Measurements from ENCODE around the gene SLC31A1. TPM values are rescaled to one million over a fixed set of nuclear protein-coding genes. Genes with fewer than 3 reads are reported as not detected.

Gene SLC31A1
- total RNA-seq, 4 donors from 2014 or later: 22.9 to 45.0 (median 33.9) TPM

DNA sequence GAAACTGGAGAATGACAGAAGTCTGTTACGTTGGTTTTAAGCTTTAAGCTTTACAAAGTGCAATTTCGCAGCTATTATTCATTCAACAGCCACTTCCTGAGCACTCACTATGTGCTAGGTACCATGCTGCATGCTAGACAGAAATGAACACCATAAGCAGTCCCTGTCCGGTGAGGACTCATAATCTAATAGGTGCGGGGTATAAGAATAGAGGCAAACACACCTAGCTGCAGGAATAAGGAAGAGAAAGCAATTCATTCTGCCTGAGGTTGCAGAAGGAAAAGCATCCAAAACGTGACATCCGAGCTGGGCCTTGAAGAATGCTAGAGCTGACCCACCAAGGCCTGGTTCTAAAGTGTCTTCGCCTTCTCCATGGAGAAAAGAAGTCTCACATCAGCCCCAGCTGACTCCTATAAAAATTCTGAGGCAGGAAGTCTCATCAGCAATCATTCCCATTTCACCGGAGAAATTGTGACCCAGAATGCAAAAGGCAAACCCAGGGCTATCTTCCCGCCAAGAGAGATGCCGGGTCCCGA, 809 bp upstream of the SLC31A1 start:
- peak overlapping the region; percentile 91 for H3K4me3 ChIP-seq (ENCODE audit: low read depth, poor library complexity, severe bottlenecking)
- 3 to 11% methylated on average over 10 to 11 of the region's 11 CpGs for WGBS, 2 donors
- intact Hi-C loops (cut with DNase I; ENCODE audit: low total_unique reads): no loop called here
- no peak for DNase-seq (ENCODE audit: low spot score in 2 of 2)
- TF ChIP-seq CTCF (IDR thresholded peaks at IDR 0.05) (no peak), POLR2A (IDR thresholded peaks at IDR 0.05) (no peak)

GRCh38 chr9:113221800-113222481, 597 bp downstream of the SLC31A1 start:
- WGBS, 2 donors: 10 to 11% methylated on average over 20 of the region's 20 CpGs

DNA sequence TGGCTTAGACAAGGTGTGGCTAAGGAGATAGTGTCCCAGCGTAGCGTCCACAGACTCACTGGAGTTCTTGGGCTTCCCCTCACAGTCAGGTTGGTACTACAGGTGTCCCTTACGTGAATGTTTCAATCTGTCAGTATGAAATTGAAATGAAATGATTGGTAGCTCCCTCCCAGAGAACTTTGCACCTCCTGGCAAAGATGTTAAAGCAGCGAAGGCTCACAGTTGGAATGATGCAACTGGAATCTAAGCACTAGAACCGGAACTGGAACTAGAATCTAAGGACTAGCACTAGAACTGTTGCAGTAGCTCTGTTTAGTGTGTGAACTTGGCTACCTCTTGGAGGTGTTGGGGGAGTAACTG, 1.1 kb downstream of the SLC31A1 start:
- intact Hi-C loops (cut with DNase I; ENCODE audit: low total_unique reads): no loop called here
- WGBS, 2 donors: 38 to 39% methylated on average over 5 of the region's 5 CpGs

More at GRCh38 chr9:113221800-113222481, 597 bp downstream of the SLC31A1 start:
- no peak for TF ChIP-seq CTCF (IDR thresholded peaks at IDR 0.05)
- TF ChIP-seq POLR2A (IDR thresholded peaks at IDR 0.05): no peak
- intact Hi-C loops (cut with DNase I; ENCODE audit: low total_unique reads): no loop called here
- H3K4me3 ChIP-seq (ENCODE audit: low read depth, poor library complexity, severe bottlenecking): peak overlapping the region; percentile 56
- no peak for DNase-seq (ENCODE audit: low spot score in 2 of 2)

DNA sequence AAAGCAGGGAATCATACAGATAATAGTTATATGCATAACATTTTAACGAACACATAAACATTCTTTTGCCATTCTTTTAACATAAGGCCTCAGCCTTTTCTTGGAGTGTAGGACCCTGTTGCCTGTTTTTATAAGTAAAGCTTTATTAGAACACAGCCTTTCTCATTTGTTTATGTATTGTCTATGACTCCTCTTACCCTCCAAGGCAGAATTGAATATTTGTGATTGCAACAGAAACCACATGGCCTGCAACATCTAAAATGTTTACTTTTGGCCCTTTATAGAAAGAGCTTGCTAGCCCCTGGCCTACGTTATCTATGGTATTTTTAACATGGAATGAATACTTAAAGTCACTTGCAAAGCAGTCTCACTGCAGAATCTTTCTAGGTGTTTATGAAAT, 2.6 kb downstream of the SLC31A1 start:
- WGBS, 2 donors: 91 to 92% methylated on average over 2 of the region's 2 CpGs
- DNase-seq (ENCODE audit: low spot score in 2 of 2): no peak
- H3K4me3 ChIP-seq (ENCODE audit: low read depth, poor library complexity, severe bottlenecking): no peak overlapping the region
- TF ChIP-seq POLR2A (IDR thresholded peaks at IDR 0.05) (no peak), CTCF (IDR thresholded peaks at IDR 0.05) (no peak)
- intact Hi-C loops (cut with DNase I; ENCODE audit: low total_unique reads): no loop called here

More for the DNA sequence above, 1.1 kb downstream of the SLC31A1 start:
- H3K4me3 ChIP-seq (ENCODE audit: low read depth, poor library complexity, severe bottlenecking): no peak overlapping the region
- DNase-seq (ENCODE audit: low spot score in 2 of 2): no peak
- no peak for TF ChIP-seq CTCF (IDR thresholded peaks at IDR 0.05)
- no peak for TF ChIP-seq POLR2A (IDR thresholded peaks at IDR 0.05)

DNA sequence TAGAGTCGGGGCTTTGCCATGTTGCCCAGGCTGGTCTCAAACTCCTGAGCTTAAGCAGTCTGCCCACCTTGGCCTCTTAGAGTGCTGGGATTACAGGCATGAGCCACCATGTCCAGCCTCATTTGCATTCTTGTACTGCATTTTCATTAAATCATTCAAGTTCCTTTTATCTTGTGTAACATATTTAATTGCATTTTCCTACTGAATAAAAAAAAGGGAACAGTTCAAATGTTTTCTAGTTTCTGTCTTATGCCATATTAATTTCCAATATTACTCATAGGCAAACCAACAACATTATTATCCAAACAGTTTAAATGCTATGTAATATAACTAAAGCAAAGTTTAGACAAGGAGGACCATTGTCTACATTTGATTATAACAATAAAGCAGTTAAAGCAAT, 6.1 kb downstream of the SLC31A1 start:
- WGBS, 2 donors: 0 to 85% methylated on average over 1 of the region's 1 CpG
- intact Hi-C loops (cut with DNase I; ENCODE audit: low total_unique reads): no loop called here
- no peak for TF ChIP-seq POLR2A (IDR thresholded peaks at IDR 0.05)
- no peak for TF ChIP-seq CTCF (IDR thresholded peaks at IDR 0.05)
- H3K4me3 ChIP-seq (ENCODE audit: low read depth, poor library complexity, severe bottlenecking): no peak overlapping the region
- no peak for DNase-seq (ENCODE audit: low spot score in 2 of 2)

All from lower leg skin (tissue), 4 donors.